ENCODE data around the gene GPN3. TPM values are rescaled to one million over a fixed set of nuclear protein-coding genes. Genes with fewer than 3 reads are reported as not detected.
"Not testable (repeated sequence)": the region's sequence is repeated elsewhere in the genome, so short reads cannot be mapped to it uniquely, and the experiment has no call there.

Gene GPN3
- total and polyA plus RNA-seq, 2 experiments from 2014 or later = 18.4 to 43.5 TPM

DNA sequence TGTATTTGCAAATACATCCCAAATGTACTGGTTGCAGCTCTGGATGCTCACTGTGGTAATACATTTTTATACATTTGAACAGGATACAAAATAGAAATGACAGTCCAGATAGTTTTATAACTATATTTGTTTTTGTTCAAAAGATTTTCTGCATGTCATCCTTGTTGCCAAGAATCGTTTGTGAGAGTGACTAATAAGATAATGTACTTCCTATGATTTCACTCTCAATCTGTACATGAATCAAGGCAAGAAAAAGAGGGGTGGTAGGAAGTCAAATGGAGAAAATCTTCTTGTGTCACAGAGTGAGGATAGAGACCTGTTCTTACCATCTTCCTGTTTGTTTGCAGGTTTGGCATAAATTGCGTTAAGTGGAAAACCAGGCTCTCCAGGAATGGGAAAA, 31.8 kb downstream of the GPN3 start:
- Histone ChIP-seq H3K9me2 (ENCODE audit: insufficient read depth) (no peaks in the 10 kb centered on the region), H3F3A (ENCODE audit: insufficient read depth) (peaks cover 63% of the 10 kb centered on the region), H3K4me1 (ENCODE audit: insufficient read depth) (peaks cover 11% of the 10 kb centered on the region; the same call in 1 of the 2 replicates), H3K79me2 (ENCODE audit: insufficient read depth) (peaks cover 22% of the 10 kb centered on the region), H3K27ac (peak overlapping the region; percentile 21; the same call in 1 of the 2 replicates), H3K36me3 (ENCODE audit: low read depth) (peaks cover 57% of the 10 kb centered on the region), H4K20me1 (ENCODE audit: insufficient read depth) (no peaks in the 10 kb centered on the region), H3K27me3 (replicated peaks; ENCODE audit: insufficient read depth) (no peaks in the 10 kb centered on the region), H2AFZ (no peak overlapping the region), H3K4me3 (no peak overlapping the region), H3K9ac (no peak overlapping the region), H3K9me3 (ENCODE audit: low read depth) (no peaks in the 10 kb centered on the region), H3K4me2 (ENCODE audit: unreplicated experiment) (no peak overlapping the region)
- 50% methylated on average over 2 of the region's 2 CpGs for WGBS, 2 experiments (ENCODE audit: low coverage in 1 of 2, low lambda C conversion rate in 2 of 2, missing lambda C conversion rate in 2 of 2)
- DNase-seq = peak; percentile 50
- in situ Hi-C loops (cut with MboI) = no loop called here
- TF ChIP-seq EZH2phosphoT487 (IDR thresholded peaks at IDR 0.05; ENCODE audit: insufficient read depth, low read depth) (no peak), EZH2 (IDR thresholded peaks at IDR 0.05; ENCODE audit: insufficient read depth, poor library complexity, severe bottlenecking) (no peak)

GRCh38 chr12:110431957-110432587, 36.0 kb downstream of the GPN3 start:
- no peaks in the 10 kb centered on the region for H3K9me3 ChIP-seq (ENCODE audit: low read depth)
- in situ Hi-C loops (cut with MboI) = no loop called here
- peak overlapping the region; percentile 78; the same call in 1 of the 2 replicates for H3K4me3 ChIP-seq
- TF ChIP-seq EZH2 (IDR thresholded peaks at IDR 0.05; ENCODE audit: insufficient read depth, poor library complexity, severe bottlenecking) = no peak
- no peak overlapping the region for H3K27ac ChIP-seq
- H3K4me1 ChIP-seq (ENCODE audit: insufficient read depth) = peaks cover 11% of the 10 kb centered on the region; the same call in 1 of the 2 replicates
- H3F3A ChIP-seq (ENCODE audit: insufficient read depth) = peaks cover 39% of the 10 kb centered on the region
- no peaks in the 10 kb centered on the region for H3K27me3 ChIP-seq (replicated peaks; ENCODE audit: insufficient read depth)
- peaks cover 26% of the 10 kb centered on the region for H3K36me3 ChIP-seq (ENCODE audit: low read depth)
- no peak for DNase-seq
- H3K4me2 ChIP-seq (ENCODE audit: unreplicated experiment) = peak overlapping the region; percentile 57
- H3K79me2 ChIP-seq (ENCODE audit: insufficient read depth) = no peaks in the 10 kb centered on the region
- H3K9ac ChIP-seq = peak overlapping the region; percentile 81
- no peaks in the 10 kb centered on the region for H4K20me1 ChIP-seq (ENCODE audit: insufficient read depth)
- H2AFZ ChIP-seq = peak overlapping the region; percentile 81; the same call in 1 of the 2 replicates
- WGBS, 2 experiments (ENCODE audit: low coverage in 1 of 2, low lambda C conversion rate in 2 of 2, missing lambda C conversion rate in 2 of 2) = 80 to 82% methylated on average over 12 of the region's 12 CpGs
- no peaks in the 10 kb centered on the region for H3K9me2 ChIP-seq (ENCODE audit: insufficient read depth)

- in situ Hi-C loops (cut with MboI) = loop anchor here (10.0 kb wide), 1 partner anchor 335 kb away; no protein-coding TSS in a partner anchor
- not testable (repeated sequence) for H3K9ac ChIP-seq; H3K4me2 ChIP-seq (ENCODE audit: unreplicated experiment); H3K4me1 ChIP-seq (ENCODE audit: insufficient read depth); H3K27ac ChIP-seq; H3K36me3 ChIP-seq (ENCODE audit: low read depth); H3K79me2 ChIP-seq (ENCODE audit: insufficient read depth); H3K9me3 ChIP-seq (ENCODE audit: low read depth); H4K20me1 ChIP-seq (ENCODE audit: insufficient read depth); DNase-seq; H3K9me2 ChIP-seq (ENCODE audit: insufficient read depth); H3K27me3 ChIP-seq (replicated peaks; ENCODE audit: insufficient read depth); H3K4me3 ChIP-seq; H2AFZ ChIP-seq
- 83 to 85% methylated on average over 7 to 15 of the region's 15 CpGs for WGBS, 2 experiments (ENCODE audit: low coverage in 1 of 2, low lambda C conversion rate in 2 of 2, missing lambda C conversion rate in 2 of 2)
- H3F3A ChIP-seq (ENCODE audit: insufficient read depth) = peaks cover 29% of the 10 kb centered on the region
These were observed 38.4 kb downstream of the GPN3 start for GRCh38 chr12:110429676-110430075.

GRCh38 chr12:110426406-110426805, 41.7 kb downstream of the GPN3 start:
- Histone ChIP-seq H3K9me2 (ENCODE audit: insufficient read depth) (no peaks in the 10 kb centered on the region), H3F3A (ENCODE audit: insufficient read depth) (0 out of 2 replicates have a peak, but pooled peaks cover 7% of the 10 kb centered on the region), H3K27ac (no peak overlapping the region), H3K27me3 (replicated peaks; ENCODE audit: insufficient read depth) (no peaks in the 10 kb centered on the region), H3K79me2 (ENCODE audit: insufficient read depth) (no peaks in the 10 kb centered on the region), H3K9ac (no peak overlapping the region), H3K4me2 (ENCODE audit: unreplicated experiment) (no peak overlapping the region), H4K20me1 (ENCODE audit: insufficient read depth) (no peaks in the 10 kb centered on the region), H3K4me1 (ENCODE audit: insufficient read depth) (peaks cover 7% of the 10 kb centered on the region; the same call in 1 of the 2 replicates), H3K36me3 (ENCODE audit: low read depth) (no peaks in the 10 kb centered on the region), H3K9me3 (ENCODE audit: low read depth) (no peaks in the 10 kb centered on the region), H2AFZ (peak overlapping the region; percentile 62; the same call in 1 of the 2 replicates), H3K4me3 (no peak overlapping the region)
- WGBS, 2 experiments (ENCODE audit: low coverage in 1 of 2, low lambda C conversion rate in 2 of 2, missing lambda C conversion rate in 2 of 2) = 1 to 2% methylated on average over 3 of the region's 3 CpGs
- in situ Hi-C loops (cut with MboI) = loop anchor here (10.0 kb wide), 1 partner anchor 332 kb away; no protein-coding TSS in a partner anchor
- TF ChIP-seq EZH2phosphoT487 (IDR thresholded peaks at IDR 0.05; ENCODE audit: insufficient read depth, low read depth) (no peak), EZH2 (IDR thresholded peaks at IDR 0.05; ENCODE audit: insufficient read depth, poor library complexity, severe bottlenecking) (no peak)
- no peak for DNase-seq

Measured in GM23248 (cell line).